Activated CD8-positive, alpha-beta memory T cell treated with anti-CD3 and anti-CD28 coated beads, Interleukin-2, amount 50 U/mL, for 4 hours (primary cell): ENCODE measurements around the gene COL15A1.
"Not testable (repeated sequence)": the region's sequence is repeated elsewhere in the genome, so short reads cannot be mapped to it uniquely, and the experiment has no call there.

Experiments used
- DNase-seq: peaks from one replicate; pipeline ENCODE4 v3.0.0-alpha.2; 2020

The COL15A1 gene

DNA sequence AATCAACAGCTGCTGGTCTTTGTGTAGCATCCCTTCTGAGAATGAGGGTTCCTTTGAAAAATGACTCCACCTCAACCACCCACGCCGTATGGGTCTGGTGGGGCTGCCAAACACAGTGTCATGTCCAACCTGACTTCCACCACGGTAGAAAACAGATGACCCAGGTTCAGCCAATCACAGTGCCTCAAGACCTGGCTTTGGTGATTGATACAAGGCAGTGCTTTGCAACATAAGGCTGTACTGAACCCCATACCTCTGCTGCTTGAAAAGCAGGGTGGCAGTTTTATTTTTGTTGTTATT is 149.7 kb downstream of the COL15A1 start:
- DNase-seq = no peak

DNA sequence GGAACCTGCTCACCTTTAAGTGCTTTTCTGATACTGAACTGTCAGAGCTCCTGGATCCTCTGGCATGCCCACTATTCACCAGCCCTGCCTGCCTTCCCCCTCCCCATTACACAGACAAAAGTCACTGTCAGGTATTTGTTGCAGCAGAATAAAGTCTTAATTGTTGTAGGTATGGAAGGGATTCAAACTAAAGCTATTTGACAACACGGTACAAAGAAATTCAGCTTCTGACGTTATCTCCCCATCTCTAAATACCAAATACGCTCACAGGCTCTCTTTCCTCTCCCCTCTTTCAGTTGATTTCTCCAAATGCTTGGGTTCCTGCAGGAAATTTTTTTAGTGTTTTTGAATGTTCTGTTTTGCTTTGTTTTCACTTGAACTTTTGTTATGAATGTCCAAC is 151.9 kb downstream of the COL15A1 start:
- DNase-seq = no peak

DNA sequence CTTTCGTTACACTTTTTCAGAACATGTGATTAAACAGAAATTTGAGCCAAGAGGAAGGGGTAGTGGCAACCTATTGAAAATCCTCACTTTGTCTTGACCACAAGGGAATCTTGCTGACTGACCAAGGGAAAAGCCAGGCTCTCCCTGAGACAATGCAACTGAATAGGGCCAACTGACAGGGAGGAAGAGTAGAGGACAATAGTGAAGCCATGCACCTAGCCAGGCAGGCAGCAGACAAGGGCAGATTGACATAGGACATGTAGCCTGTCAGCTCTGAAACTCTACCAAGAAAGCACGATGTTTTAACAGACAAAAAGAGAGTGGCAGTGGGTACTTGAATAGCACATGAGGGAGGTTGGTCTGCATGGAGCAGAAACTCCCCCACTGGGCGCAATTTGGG is 152.7 kb downstream of the COL15A1 start:
- no peak for DNase-seq

DNA sequence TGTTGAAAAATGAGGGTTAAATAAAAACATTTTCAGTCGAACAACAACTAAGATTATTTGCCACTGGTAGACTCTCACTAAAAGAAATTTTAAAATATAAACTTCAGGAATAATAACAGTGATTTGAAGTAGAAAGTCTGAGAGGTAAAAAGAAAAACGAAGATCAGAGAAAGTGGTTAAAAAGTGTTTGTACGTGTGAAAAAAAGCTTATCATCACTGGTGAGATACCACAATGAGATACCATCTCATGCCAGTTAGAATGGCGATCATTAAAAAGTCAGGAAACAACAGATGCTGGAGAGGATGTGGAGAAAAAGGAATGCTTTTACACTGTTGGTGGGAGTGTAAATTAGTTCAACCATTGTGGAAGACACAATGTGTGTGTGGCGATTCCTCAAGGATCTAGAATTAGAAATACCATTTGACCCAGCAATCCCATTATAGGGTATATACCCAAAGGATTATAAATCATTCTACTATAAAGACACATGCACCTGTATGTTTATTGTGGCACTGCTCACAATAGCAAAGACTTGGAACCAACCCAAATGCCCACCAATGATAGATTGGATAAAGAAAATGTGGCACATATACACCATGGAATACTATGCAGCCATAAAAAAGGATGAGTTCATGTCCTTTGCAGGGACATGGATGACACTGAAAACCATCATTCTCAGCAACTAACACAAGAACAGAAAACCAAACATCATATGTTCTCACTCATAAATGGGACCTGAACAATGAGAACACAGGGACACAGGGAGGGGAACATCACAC is 156.3 kb downstream of the COL15A1 start:
- not testable (repeated sequence) for DNase-seq

DNA sequence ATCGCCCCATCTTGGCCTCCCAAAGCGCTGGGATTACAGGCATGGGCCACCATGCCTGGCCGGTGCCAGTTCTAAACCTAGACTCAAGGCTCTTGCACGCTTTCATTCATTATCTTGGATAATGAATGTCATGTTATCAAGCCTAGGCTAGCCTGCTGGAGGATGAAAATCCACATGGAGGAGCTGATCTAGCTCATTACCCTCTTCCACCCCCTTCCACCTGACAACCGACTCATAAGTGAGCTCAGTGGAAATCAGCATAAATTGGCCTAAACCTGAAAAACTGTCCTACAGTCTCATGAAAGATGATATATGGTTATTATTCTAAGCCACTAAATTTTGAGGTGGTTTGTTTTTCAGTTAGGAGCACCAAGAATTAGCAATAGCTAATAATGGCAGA is 157.6 kb downstream of the COL15A1 start:
- no peak for DNase-seq

DNA sequence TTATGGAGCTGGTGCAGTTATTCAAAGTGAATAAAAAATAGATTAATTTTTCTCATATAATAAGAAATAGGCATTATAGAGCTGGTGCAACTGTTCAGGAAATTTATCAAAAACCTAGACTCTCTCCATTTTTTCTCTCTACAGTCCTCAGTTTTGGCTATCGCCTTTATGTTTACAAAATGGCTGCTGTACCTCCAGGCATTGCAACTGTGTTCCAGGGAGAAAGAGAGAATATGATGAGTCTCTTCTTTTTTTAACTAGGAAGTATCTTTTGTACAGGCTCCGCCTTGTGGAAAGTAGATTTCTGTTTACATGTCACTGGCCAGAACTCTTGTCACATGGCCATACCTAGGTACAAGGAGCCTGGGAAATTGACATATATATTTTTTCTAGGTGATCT is 158.1 kb downstream of the COL15A1 start:
- no peak for DNase-seq

DNA sequence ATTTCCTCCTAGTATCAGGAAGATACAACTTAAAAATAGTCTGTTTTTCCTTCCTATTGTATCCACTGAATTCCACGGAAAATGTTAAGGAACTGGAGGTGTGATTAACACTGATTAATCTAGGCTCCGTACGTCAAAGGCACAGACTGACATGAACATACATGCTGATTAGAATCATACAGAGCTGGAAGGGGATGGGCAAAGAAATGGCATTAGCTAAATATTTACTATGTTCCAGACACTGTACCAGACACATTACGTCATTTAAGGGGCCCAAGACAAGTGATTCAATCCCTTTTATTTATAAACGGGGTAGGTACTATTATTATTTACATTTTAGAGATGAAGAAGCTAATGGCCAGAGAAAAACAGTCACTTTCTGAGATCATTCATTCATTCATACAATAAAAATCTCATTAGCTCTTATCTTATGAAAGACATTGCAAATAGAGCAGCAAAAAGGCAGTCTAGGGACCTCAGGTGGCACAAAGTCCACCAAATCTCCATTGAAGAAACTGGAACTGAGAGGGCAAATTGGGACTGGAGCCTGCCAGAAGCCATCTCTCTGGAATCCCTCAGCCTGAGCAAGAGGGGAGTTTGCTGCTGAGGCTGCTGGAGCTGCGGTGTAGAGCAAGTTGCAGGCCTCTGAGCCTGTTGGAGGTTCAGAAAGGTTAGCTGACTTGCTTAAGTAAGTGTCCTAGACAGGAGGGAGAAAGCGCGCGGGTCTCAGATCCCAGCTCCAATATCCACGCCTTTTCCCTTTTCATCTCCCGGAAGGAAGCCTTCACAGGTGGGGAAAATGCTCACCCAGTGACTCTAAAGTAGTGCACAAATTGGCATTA is 159.6 kb downstream of the COL15A1 start:
- DNase-seq = no peak

DNA sequence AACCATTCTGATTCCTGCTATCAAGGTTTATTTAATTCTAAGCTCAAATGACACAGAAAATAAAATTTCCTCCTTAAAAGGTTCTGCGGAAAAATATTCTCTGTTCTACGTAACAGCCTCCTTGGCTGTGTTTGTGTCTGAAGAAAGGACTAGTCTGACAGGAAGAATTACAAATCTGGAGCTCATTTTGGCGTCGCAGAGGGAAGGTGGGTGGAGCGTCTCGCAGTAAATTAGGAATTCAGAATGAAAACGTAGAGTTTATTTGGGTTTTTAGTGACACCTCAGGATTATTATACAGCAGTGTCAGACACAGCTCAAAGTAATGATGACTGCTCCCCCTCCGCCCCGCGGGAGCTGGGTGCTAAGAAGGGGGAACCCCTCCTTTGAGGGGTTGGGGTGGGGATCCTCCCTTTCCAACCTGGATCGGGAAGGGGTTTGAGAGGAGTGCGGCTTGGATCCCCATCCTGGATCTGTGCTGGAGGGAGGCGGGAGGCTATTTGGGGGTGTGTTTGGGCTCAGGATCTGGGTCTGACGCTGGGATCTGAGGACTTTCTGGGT is 160.3 kb downstream of the COL15A1 start:
- no peak for DNase-seq

DNA sequence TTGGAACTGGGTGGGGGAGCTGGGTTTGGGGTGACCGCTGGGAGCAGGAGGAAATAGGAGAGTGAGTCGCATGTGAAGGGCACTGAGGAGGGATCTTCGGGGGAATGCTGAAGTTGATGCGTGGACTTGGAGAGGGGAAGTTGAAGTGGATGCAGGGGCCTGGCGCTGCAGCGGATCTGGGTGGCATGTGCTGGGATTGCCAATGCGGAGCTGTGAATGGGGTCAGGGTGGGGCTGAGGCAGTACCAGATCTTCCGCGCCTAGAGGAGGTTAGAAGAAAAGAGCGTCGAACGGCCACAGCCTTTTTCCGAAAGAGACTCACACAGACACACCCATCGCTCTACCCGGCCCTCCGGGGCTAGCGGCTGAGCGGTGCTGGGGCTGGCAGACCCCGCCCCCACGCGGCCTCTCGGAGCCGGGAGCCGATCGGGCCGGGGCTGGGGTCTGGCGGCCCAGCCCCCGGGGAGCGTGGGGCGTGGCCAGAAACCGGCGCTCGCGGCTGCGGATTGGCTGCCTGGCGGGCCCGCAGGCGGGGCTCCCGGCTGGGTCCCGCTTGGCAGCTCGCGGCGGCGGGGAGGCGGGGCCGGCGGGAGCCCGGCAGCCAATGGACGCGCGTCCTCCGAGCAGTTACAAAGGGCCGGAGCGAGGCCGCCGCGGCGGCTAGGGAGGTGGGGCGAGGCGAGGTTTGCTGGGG is 160.9 kb downstream of the COL15A1 start, which contains the start of gene TGFBR1:
Gene TGFBR1 (plus strand): TSS at position 655 of the 693 bp plus-strand sequence. CDS start 93 bp downstream, outside the sequence.
- DNase-seq = peak; percentile 94

DNA sequence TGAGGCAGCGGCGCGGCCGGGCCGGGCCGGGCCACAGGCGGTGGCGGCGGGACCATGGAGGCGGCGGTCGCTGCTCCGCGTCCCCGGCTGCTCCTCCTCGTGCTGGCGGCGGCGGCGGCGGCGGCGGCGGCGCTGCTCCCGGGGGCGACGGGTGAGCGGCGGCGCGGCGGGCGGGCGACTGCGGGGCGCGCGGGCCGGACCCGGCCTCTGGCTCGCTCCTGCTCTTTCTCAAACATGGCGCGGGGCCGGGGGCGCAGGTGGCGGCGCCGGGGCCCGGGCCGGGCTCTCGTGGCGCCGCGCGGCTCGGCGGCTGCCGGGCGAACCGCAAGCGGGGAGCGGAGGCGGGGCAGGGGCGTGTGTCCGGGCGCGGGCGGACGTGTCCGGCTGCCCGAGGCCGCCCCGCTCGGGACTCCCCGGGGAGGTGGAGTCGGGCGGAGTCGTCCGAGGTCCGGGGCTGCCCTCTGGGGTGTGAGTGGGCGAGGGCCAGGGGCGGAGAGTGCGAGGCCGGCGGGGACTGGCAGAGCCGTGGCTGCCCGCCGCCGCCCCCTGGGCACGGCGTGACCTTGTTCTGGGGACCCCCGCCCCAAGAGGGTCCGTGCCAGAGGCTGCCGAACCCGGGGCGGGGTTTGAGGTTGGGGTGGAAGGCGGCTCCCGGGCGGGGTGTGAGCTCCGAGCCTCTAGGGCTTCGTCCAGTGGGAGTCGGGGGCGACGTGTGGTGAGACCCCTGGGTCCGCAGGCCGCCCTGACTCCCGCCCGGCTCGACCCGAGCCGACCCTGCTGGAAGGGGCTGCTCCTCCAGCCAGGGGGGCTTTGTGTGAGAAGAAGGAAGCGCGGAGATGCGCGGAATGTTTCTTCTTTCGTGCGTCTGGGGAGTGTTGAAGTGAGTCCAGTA is 161.7 kb downstream of the COL15A1 start:
- DNase-seq = peak; percentile 42

DNA sequence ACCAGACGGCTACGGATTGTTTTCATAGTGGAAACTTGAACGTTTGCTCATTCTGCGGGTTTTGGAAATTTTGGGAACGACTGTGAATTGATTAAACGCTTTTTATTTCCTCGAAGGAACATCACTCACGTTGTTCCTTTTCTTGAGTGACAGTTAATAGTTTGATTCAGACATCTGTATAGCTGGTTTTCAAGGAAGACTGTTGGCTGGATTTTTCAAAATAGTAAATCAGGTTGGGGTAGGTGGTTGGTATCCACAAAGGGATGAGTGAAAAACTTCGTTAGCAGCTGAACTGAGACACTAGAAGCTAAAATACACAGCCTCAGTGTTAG is 162.3 kb downstream of the COL15A1 start:
- no peak for DNase-seq

DNA sequence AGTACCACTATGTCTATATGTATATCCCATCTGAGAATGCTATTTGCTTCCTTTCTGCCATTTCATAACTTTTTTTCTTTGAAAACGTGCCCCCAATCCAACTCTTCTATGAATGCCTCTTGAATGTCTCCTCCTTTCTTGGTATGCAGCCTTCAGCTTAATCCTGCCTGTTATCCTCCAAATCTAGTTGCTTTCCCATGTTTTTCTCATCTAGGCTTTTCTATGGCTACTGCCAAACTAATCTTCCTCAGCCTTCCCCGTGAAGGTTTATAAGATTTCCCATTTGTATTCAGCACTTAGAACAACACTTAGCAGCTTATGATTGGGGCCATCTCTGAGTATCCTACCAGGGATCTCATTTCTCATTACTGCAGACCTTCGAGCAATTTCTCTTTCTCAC is 163.7 kb downstream of the COL15A1 start:
- DNase-seq = no peak

DNA sequence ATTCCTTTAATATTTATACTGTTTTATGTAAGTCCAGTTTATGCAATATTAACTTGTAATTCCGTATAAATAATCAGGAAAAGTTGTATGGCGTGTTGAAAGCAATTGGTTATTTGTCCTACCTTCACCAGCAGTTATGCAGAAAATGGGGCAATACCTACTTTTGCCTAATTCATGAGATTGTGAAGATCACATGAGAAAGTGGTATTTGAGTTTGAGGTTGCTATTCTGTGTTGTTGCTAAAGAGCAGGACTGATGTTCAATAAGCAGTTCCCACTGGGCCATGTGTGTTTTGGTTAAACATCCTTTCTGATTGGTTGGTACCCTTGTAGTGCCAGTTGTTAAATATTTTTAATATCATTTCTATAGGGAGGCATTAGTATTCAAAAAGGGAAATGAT is 164.4 kb downstream of the COL15A1 start:
- no peak for DNase-seq

DNA sequence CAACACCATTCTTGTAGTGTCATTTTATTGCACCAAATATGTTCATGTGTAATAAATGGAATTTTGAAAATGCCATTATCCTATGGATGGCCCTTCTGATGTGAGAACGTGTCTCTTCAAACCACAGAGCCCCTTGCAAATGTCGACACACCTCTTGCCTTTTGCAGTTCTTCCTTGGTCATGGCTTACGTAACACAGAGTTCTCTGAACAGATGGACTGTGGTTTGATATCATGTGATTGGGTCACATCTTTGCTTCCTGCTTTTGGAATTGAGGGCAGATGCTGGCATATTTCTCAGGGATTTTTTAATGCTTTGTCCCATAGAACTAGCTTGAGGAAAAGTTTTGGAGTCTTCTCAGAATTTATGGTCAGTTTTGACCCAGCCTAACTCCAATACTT is 165.8 kb downstream of the COL15A1 start:
- DNase-seq = no peak

DNA sequence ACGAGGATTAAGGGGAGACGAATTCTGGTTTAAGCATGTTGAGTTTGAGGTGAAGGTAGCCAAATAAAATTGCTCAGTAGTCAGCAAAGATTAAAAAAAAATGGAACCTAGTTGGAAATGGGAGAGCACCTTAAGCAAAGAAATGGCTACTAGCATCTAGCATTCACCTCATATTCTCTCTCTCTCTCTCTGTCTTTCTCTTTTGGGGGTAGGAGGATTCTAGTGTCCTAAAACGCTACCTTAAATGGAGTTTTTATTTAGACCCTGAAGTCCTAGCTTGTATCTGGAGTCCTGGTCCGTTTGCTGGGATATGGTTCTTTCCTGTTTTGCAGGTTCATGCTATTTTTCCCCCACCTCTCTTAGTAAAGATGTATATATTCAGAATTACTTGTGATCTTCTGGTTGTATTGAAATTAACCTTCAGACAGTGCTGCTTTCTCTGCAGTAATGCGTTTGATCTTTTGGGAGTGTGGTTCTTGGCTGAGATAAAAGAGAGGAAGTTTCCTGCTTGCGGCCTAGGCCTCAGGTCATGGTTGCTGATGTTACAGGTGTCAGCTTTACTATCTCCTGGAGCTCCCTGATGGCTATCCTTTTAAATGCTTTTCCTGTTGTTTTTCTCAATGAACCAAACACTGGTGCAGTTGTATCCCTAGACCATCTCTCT is 169.2 kb downstream of the COL15A1 start:
- peak; percentile 26 for DNase-seq

DNA sequence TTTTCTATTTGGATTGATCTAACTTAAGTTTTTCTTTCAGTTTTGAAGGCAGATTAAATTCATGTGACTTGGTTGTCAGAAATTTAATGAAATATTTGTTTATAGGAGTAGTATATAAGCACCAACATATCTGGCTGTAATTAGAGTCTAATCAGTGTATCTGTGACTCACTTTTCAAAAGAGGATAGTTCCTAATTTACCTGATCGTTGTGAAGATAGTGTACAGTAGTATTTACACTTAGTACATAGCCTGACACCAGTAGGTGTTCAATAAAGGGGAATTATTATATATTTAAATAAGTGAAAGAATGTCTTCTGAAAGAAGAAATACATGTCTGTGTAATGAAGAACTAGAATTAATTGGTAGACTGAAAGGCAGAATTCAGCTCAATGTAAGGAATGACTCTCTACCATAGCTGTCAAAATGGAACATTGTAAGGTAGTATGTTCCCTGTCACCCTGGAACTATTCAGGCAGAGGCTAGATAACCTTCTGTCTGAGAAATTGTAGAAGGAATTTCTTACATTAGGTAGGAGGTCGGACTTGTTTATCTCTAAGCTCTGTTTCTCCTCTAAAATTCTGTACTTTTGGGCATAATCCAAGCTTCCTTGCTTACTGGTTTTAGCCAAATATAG is 169.8 kb downstream of the COL15A1 start:
- no peak for DNase-seq

DNA sequence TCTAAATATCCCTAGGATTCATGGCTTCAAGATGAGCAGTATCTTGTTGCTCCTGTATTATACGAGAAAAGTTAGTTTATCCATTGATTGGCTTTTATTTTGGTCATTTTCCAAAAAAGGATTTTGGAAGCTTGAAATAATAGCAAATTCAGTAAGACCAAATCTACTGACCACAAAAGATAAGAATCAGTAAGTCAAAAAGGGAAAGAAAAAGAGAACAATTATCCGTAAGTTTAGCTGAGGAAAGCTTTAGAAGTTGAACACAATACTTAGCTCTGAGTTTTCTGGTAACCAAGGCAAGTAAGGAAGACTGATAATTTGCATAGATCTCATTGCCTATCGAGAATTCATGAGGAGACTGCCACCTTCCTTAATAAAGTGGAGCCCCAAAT is 170.3 kb downstream of the COL15A1 start:
- DNase-seq = no peak

DNA sequence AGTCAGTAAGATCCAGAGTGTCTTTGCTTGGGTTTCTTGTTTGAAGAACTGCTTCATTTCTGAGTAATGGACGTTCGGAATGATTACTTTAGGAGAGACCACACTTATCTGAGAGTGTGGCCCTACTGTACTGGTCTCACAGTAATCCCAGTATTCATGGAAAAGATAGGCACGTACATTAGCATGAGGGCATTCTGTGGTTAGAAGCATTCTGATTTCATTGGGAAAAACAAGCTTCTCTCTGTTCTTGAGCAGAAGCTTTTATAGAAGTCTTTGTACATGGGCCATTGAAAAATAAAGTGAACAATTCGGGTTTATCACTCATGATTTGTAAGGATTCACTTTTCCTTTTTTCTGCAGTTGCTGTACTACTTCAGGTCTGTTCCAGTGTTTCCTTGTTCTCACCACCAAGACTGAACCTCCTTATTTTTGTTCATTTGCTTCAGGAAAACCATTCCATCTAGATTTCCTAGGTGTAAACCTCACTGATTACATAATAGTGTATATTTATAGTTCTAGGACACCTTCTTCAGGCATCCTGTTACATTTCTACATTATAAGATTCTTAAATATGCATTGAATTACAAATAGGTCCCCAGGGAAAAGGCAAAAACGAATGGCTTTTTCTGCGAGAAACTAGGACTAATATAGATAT is 171.3 kb downstream of the COL15A1 start:
- no peak for DNase-seq

DNA sequence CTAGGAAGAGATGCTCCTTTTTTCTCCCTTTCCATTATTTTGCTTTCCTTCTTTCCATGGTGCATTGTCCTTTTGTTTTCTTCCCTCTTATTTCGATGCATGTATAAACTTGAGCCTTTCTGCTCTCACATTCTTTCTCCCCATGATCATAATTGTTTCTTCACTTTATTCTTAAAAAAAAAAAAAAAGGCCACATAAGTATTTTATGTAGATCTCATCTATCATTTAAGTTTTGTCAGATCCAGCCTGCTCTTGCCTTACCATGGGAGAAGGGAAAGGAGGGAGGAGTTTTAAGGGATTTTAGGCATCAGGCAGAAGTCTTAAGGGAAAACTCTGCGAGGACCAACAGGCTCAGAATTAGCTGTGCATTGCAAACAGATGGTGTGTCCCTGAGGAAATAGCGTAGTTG is 172.3 kb downstream of the COL15A1 start:
- no peak for DNase-seq

DNA sequence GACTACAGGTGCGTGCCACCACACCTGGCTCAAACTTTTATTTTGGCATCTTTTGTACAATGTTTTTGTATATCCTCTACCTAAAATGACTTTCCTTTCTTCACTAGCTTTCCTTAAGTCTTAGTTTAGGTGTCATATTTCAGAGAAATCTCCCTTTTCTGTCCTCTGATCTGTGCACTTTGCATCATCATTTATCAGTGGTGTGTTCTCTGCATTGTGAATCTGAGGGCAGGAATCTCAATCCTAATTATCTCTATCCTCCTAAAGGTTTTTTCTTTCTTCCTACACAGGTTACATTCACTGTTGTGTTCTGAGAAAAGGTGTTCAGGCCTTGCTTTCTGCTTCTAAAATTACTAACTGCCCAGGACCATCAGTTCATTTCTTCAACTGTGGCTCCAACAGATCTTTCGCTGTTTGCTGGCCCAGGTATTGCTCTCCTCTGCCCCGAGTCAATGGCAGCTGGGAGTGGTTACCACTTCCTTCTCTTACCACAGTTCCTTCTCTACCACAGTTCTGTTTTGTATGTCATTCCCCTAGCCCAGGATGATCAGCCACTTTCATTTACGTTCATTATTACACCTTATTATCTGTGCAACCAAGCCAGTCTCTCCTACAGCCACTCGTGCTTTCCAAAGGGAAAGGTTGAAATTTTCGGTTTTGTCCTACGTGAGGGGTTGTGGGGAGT is 175.2 kb downstream of the COL15A1 start:
- DNase-seq = peak; percentile 40
